Stimulated activated CD8-positive, alpha-beta memory T cell treated with anti-CD3 and anti-CD28 coated beads, Interleukin-2, amount 100 ng/mL, for 1 hour (primary cell): Measurements from ENCODE around the gene ADH4.
"Not testable (repeated sequence)": the region's sequence is repeated elsewhere in the genome, so short reads cannot be mapped to it uniquely, and the experiment has no call there.

Source experiments
- DNase-seq, 2 donors: peaks; one replicate each; pipeline ENCODE4 v3.0.0-alpha.2; 2020; ENCODE audit warnings: low read depth in 2 of 2

Gene ADH4

GRCh38 chr4:99134586-99134985 lies 9.5 kb downstream of the ADH4 start:
- no peak for DNase-seq

DNA sequence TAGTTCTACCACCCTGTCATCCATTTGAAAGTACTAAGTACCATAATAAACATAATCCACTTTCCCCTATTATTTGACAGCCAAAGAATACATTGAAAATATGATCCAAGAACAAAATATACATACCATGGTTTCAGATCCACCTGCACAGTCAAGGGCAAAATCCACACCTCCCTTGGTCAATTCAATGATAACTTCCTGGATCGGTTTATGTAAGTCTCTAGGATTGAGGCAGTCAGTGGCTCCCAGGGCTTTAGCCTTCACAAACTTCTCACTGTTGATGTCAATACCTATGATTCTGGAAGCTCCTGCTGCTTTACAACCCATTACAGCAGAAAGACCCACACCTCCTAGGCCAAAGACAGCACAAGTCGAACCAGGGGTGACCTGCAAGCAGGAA lies 12.7 kb downstream of the ADH4 start:
- no peak for DNase-seq

DNA sequence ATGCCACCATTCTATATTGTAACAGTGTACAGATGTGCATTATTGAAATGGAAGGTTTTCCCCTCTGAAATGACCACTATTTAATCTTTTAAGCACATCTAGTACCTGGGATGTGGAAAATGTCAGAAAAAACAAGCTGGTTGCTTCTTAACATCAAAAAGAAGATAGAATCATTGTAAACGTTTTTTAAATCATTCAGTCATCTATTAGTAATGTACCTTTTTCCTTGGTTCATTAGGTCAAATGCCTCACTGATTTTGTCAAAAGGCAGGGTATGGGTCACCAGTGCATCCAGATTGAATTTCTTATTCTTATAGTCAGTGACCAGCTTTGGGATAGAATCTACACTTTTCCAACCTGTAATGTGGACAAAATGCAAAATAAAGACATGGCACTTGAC lies 17.7 kb downstream of the ADH4 start:
- no peak for DNase-seq

DNA sequence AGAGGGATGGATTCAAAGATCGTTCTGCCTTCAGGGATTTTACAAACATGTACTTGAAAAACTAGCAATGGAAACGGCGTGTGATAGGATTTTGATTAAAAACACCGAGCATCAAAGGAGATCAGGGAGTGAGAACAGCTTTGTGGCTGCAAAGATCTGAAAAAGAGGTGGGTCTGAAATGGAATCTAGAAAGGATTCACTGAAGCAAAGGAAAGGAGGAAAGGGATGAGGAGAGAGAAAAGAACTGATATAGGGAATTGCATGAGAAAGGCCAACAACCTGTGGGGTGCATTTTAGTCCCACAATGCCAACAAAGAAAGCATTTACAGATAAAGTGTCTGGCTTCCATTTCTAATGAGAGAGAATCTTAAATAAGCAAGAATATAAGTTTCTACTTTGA lies 23.1 kb downstream of the ADH4 start:
- no peak for DNase-seq

- DNase-seq, result no peak
Observed at GRCh38 chr4:99120501-99120900, 23.6 kb downstream of the ADH4 start.

GRCh38 chr4:99117876-99118693 lies 26.0 kb downstream of the ADH4 start:
- DNase-seq, result no peak

DNA sequence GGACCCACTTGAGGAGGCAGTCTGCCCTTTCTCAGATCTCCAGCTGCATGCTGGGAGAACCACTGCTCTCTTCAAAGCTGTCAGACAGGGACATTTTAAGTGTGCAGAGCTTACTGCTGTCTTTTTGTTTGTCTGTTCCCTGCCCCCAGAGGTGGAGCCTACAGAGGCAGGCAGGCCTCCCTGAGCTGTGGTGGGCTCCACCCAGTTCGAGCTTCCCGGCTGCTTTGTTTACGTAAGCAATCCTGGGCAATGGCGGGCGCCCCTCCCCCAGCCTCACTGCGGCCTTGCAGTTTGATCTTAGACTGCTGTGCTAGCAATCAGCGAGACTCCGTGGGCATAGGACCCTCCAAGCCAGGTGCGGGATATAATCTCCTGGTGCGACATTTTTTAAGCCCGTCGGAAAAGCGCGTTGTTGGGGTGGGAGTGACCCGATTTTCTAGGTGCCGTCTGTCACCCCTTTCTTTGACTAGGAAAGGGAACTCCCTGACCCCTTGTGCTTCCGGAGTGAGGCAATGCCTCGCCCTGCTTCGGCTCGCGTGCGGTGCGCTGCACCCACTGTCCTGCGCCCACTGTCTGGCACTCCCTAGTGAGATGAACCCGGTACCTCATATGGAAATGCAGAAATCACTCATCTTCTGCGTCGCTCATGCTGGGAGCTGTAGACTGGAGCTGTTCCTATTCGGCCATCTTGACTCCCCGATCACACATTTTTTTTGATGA lies 26.8 kb downstream of the ADH4 start:
- not testable (repeated sequence) for DNase-seq

GRCh38 chr4:99109286-99109685 lies 34.8 kb downstream of the ADH4 start:
- not testable (repeated sequence) for DNase-seq

DNA sequence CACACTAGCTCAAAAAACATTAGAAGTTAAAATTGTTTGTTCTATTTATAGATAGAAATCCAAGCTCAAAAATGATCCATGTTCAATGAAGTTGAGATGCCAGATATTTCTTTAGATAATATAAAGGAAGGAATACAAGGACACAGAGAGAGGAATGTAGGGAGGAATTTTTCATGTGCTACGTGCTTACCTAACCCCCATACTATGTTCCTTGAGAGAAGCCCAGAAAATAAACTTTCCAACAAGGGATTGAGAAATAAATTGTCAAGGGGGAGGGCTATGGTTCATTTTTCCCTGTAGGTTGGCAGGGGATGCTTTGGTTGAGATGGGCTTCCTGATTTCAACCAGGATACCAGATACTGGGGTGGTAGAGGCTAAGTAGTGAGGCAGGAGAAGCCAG lies 39.9 kb downstream of the ADH4 start:
- no peak for DNase-seq

GRCh38 chr4:99103166-99103565 lies 40.9 kb downstream of the ADH4 start:
- no peak for DNase-seq

- DNase-seq, result no peak
Observed at GRCh38 chr4:99102634-99103033, 41.5 kb downstream of the ADH4 start.

- no peak for DNase-seq
Observed at GRCh38 chr4:99100876-99101275, 43.2 kb downstream of the ADH4 start.

GRCh38 chr4:99099814-99100213 lies 44.3 kb downstream of the ADH4 start:
- DNase-seq, result not testable (repeated sequence)

DNA sequence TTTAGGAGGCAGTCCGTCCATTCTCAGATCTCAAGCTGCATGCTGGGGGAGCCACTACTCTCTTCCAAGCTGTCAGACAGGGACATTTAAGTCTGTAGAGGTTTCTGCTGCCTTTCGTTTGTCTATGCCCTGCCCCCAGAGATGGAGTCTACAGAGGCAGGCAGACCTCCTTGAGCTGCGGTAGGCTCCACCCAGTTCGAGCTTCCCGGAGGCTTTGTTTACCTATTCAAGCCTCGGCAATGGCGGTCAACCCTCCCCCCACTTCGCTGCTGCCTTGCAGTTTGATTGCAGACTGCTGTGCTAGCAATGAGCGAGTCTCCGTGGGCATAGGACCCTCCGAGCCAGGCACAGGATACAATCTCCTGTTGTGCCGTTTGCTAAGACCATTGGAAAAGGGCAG lies 44.8 kb downstream of the ADH4 start:
- no peak for DNase-seq

- DNase-seq, result not testable (repeated sequence)
Observed at GRCh38 chr4:99091841-99092240, 52.3 kb downstream of the ADH4 start.

- DNase-seq, result no peak
Observed at GRCh38 chr4:99091216-99091575, 52.9 kb downstream of the ADH4 start.

DNA sequence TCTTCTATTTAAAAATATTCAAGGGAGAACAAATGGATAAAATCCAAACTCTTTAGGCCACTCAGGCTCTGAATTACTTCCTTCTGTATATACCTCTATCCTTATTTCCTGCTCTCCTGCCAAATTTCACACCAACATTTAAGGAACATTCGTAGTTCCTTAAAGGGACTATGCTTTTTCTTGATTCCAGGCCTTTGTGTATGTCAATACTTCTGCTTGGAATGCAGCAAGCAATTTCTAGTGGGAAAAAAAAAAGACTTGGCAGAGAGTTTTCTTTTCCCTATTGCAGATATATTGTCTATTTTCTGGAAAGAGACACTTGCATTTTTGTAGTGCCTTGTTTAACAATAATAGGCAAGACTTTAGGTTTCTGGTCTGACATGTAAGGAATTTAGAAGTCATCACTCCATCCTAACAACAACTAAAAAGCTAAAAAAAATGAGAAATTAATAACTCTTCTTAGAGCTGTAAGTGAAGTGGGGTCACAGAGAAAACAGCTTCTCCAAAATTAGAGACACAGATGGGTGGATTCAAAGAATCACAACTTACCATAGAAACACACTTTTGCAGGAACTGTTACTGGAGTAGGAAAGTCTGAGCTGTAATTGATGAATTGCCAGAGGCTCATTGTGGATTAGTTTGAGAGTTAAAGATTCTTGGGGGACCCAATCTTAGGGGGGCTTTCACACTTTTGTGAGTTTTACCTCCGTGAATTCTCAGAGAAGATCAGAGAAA lies 53.4 kb downstream of the ADH4 start:
- DNase-seq, result no peak

- DNase-seq, result peak; percentile 81 to 86
Observed at GRCh38 chr4:99088481-99089365, 55.4 kb downstream of the ADH4 start, which contains the start of gene ADH5. Gene ADH5, minus strand, starts transcription at chr4:99088788. Its CDS starts 88 bp downstream, at chr4:99088700.

GRCh38 chr4:99088023-99088449 lies 56.1 kb downstream of the ADH4 start:
- DNase-seq, result no peak

- no peak for DNase-seq
Observed at GRCh38 chr4:99084595-99084994, 59.5 kb downstream of the ADH4 start.

DNA sequence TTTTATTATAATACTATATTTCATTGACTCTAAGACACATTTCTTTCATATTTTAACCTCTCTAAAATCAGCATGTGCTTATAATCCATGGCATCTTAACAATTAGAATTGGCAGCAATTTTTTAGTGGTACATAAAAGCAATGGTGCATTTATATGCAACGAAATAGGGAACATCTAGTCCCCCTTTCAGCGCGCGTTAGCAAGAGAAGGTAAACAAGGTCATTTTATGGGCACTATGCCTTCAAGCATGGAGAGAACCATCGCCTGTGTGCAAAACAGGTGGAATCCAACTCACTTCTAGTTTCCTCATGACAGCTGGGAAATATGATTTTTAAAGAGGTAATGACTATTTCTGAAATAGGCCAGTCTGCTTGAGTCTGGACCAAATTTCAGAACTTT lies 61.9 kb downstream of the ADH4 start:
- DNase-seq, result no peak
